HEK293 (cell line): ENCODE results near the gene ZNF670.

Experiments used
- CTCF ChIA-PET: fragments of 350-600 bp; formaldehyde crosslinking; extraction: SDS; loops from one replicate; lab custom pipeline; 2021; ENCODE audit warnings: antibody characterized with exemption; lab: Yijun Ruan, JAX
- POLR2A ChIA-PET: fragments of 300-600 bp; formaldehyde crosslinking; extraction: SDS; loops from one replicate; lab custom pipeline; 2020; ENCODE audit warnings: antibody characterized with exemption, inconsistent platforms; lab: Yijun Ruan, JAX
- H3K27ac ChIP-seq: fragments of 200-500 bp; sonication (Bioruptor generic); 2 replicates; pipeline ENCODE4 v1.5.1; 2014; ENCODE audit warnings: low read depth, low read length, control low read depth, inconsistent platforms; ENCODE audit errors: extremely low read depth
- H3K36me3 ChIP-seq, 2 experiments: fragments of 200-500 bp in 1 of 2; sonication (Bioruptor generic) in 1 of 2; 1 replicate in 1 of 2; 2 replicates in 1 of 2; pipeline ENCODE4 v1.5.1; 2014 to 2017; ENCODE audit warnings: inconsistent platforms in 2 of 2, low read length in 2 of 2; ENCODE audit not compliant: control insufficient read depth in 2 of 2, insufficient read depth in 1 of 2
- H3K4me1 ChIP-seq: fragments of 200-500 bp; sonication (Bioruptor generic); 2 replicates; pipeline ENCODE4 v1.5.1; 2014; ENCODE audit warnings: mild to moderate bottlenecking, low read length, inconsistent platforms; ENCODE audit not compliant: control insufficient read depth, insufficient read depth
- H3K4me3 ChIP-seq: 2 replicates; pipeline ENCODE4 v1.5.1; 2011; ENCODE audit warnings: low read depth, mild to moderate bottlenecking, control low read depth, low read length, moderate library complexity
- H3K9me3 ChIP-seq: fragments of 200-500 bp; sonication (Bioruptor generic); 2 replicates; pipeline ENCODE4 v1.5.1; 2014; ENCODE audit warnings: low read depth, low read length, inconsistent platforms; ENCODE audit not compliant: control insufficient read depth, insufficient read depth
- MYNN ChIP-seq: fragments of 450-650 bp; formaldehyde crosslinking; IDR thresholded peaks from 2 replicates; pipeline ENCODE4 v1.5.1; 2016; ENCODE audit warnings: missing biosample characterization, missing genetic modification characterization, borderline replicate concordance
- PRDM1 ChIP-seq: fragments of 450-650 bp; formaldehyde crosslinking; IDR thresholded peaks from 2 replicates; pipeline ENCODE4; 2016; ENCODE audit warnings: missing biosample characterization, missing genetic modification characterization
- RBAK ChIP-seq: fragments of 450-650 bp; formaldehyde crosslinking; IDR thresholded peaks from 2 replicates; pipeline ENCODE4 v1.5.1; 2016; ENCODE audit warnings: missing biosample characterization, missing genetic modification characterization
- SP7 ChIP-seq: fragments of 450-650 bp; formaldehyde crosslinking; IDR thresholded peaks from 2 replicates; pipeline ENCODE4 v1.5.1; 2016; ENCODE audit warnings: missing biosample characterization, missing genetic modification characterization
- TCF7L2 ChIP-seq: IDR thresholded peaks from 2 replicates; pipeline ENCODE4 v1.6.1; 2011; ENCODE audit warnings: low read depth, mild to moderate bottlenecking, inconsistent platforms, low read length, moderate library complexity, borderline replicate concordance
- TRIM28 ChIP-seq: IDR thresholded peaks from 2 replicates; pipeline ENCODE4 v1.6.1; 2011; ENCODE audit warnings: low read length, control low read depth, borderline replicate concordance
- YY1 ChIP-seq: fragments of 450-650 bp; formaldehyde crosslinking; IDR thresholded peaks from 2 replicates; pipeline ENCODE4 v1.5.1; 2018; ENCODE audit warnings: missing biosample characterization, missing genetic modification characterization
- ZIC2 ChIP-seq: fragments of 450-650 bp; formaldehyde crosslinking; IDR thresholded peaks from 2 replicates; pipeline ENCODE4 v1.5.1; 2016; ENCODE audit warnings: missing biosample characterization, missing genetic modification characterization
- ZNF157 ChIP-seq: fragments of 450-650 bp; formaldehyde crosslinking; IDR thresholded peaks from 2 replicates; pipeline ENCODE4 v1.5.1; 2016; ENCODE audit warnings: missing biosample characterization, missing genetic modification characterization
- ZNF169 ChIP-seq: fragments of 450-650 bp; formaldehyde crosslinking; IDR thresholded peaks from 2 replicates; pipeline ENCODE4 v1.5.1; 2016; ENCODE audit warnings: missing biosample characterization, missing genetic modification characterization
- ZNF184 ChIP-seq: fragments of 450-650 bp; IDR thresholded peaks from 2 replicates; pipeline ENCODE4 v1.5.1; 2018; ENCODE audit warnings: missing biosample characterization, mild to moderate bottlenecking, missing genetic modification characterization
- ZNF335 ChIP-seq: fragments of 450-650 bp; formaldehyde crosslinking; conservative IDR thresholded peaks from 2 replicates; pipeline ENCODE4 v1.5.1; 2016; ENCODE audit warnings: missing biosample characterization, missing genetic modification characterization
- ZNF404 ChIP-seq: fragments of 450-650 bp; formaldehyde crosslinking; IDR thresholded peaks from 2 replicates; pipeline ENCODE4 v1.5.1; 2017; ENCODE audit warnings: missing biosample characterization, missing genetic modification characterization
- ZNF473 ChIP-seq: fragments of 450-650 bp; formaldehyde crosslinking; IDR thresholded peaks from 2 replicates; pipeline ENCODE4 v1.5.1; 2017; ENCODE audit warnings: missing biosample characterization, missing genetic modification characterization
- ZNF510 ChIP-seq: fragments of 450-650 bp; formaldehyde crosslinking; IDR thresholded peaks from 2 replicates; pipeline ENCODE4 v1.5.1; 2018; ENCODE audit warnings: mild to moderate bottlenecking, missing genetic modification characterization, missing biosample characterization; ENCODE audit not compliant: insufficient replicate concordance
- ZNF514 ChIP-seq: fragments of 450-650 bp; formaldehyde crosslinking; IDR thresholded peaks from 2 replicates; pipeline ENCODE4 v1.5.1; 2016; ENCODE audit warnings: missing biosample characterization, missing genetic modification characterization
- ZNF548 ChIP-seq: fragments of 450-650 bp; formaldehyde crosslinking; IDR thresholded peaks from 2 replicates; pipeline ENCODE4 v1.5.1; 2016; ENCODE audit warnings: missing biosample characterization, missing genetic modification characterization
- ZNF560 ChIP-seq: fragments of 450-650 bp; formaldehyde crosslinking; IDR thresholded peaks from 2 replicates; pipeline ENCODE4 v1.5.1; 2017; ENCODE audit warnings: missing biosample characterization, missing genetic modification characterization, borderline replicate concordance
- ZNF621 ChIP-seq: fragments of 450-650 bp; formaldehyde crosslinking; IDR thresholded peaks from 2 replicates; pipeline ENCODE4 v1.5.1; 2017; ENCODE audit warnings: missing biosample characterization, missing genetic modification characterization
- ZNF623 ChIP-seq: fragments of 450-650 bp; formaldehyde crosslinking; IDR thresholded peaks from 2 replicates; pipeline ENCODE4 v1.5.1; 2016; ENCODE audit warnings: missing biosample characterization, missing genetic modification characterization
- ZNF677 ChIP-seq: fragments of 450-650 bp; IDR thresholded peaks from 2 replicates; pipeline ENCODE4 v1.5.0; 2018; ENCODE audit warnings: missing biosample characterization, mild to moderate bottlenecking, missing genetic modification characterization, moderate library complexity
- ZNF76 ChIP-seq: fragments of 450-650 bp; formaldehyde crosslinking; IDR thresholded peaks from 2 replicates; pipeline ENCODE4; 2016; ENCODE audit warnings: low read depth, missing biosample characterization, missing genetic modification characterization, borderline replicate concordance
- ZNF777 ChIP-seq: fragments of 450-650 bp; formaldehyde crosslinking; IDR thresholded peaks from 2 replicates; pipeline ENCODE4 v1.5.1; 2017; ENCODE audit warnings: missing biosample characterization, missing genetic modification characterization, borderline replicate concordance
- ZNF785 ChIP-seq: fragments of 450-650 bp; formaldehyde crosslinking; IDR thresholded peaks from 2 replicates; pipeline ENCODE4 v1.5.1; 2016; ENCODE audit warnings: missing biosample characterization, missing genetic modification characterization
- TF ChIP-seq, protein P1 (sequence below): fragments of 450-650 bp; formaldehyde crosslinking; IDR thresholded peaks from 2 replicates; pipeline ENCODE4 v1.5.1; 2016; ENCODE audit warnings: missing biosample characterization, missing genetic modification characterization
- TF ChIP-seq, protein P2 (sequence below): fragments of 450-650 bp; formaldehyde crosslinking; IDR thresholded peaks from 2 replicates; pipeline ENCODE4 v1.5.1; 2016; ENCODE audit warnings: missing biosample characterization, missing genetic modification characterization
- TF ChIP-seq, protein P3 (sequence below): fragments of 450-650 bp; formaldehyde crosslinking; IDR thresholded peaks from 2 replicates; pipeline ENCODE4 v1.5.1; 2017; ENCODE audit warnings: missing biosample characterization, missing genetic modification characterization
- TF ChIP-seq, protein P4 (sequence below): fragments of 450-650 bp; formaldehyde crosslinking; IDR thresholded peaks from 2 replicates; pipeline ENCODE4 v1.5.1; 2016; ENCODE audit warnings: missing biosample characterization, missing genetic modification characterization, low read depth

The ZNF670 gene

DNA sequence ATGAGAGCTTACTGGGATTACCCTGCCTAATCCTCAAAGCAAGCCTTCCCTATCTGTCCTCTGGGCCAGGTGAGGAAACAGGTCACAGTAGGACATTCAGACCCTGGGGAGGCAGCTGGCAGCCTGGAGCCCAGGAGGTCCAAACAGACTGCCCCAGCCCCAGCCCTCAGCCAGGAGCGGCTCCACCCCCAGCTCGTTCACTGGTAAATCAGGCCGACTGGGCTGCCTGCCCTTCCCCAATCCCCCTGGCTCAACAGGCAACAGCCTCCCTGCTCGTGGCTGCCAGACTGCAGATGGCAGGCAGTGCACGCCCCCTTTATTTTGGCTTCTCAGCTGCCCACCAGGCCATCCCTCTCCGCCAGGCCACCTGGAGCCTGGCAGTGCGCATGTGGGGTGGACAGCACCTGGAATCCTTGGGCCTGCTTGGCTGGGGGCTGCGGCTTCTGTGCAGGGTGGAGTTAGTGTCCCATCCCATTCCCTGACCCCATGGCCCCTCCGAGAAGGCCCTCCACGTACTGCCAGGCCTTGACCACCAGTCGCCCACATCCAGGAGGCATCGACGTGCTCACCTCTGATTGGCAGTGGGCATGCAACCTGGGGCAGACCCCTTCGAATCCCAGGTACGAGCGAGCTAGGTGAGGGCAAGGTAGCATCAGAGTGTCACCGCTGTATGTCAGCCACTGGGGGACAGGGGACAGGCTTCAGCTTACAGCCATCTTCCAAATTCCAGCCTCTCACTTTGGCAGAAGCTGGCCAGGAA, 11.2 kb upstream of the ZNF670 start:
- TF ChIP-seq YY1 (tag by site-specific recombination) (no peak), ZNF548 (tag by site-specific recombination) (no peak), ZNF777 (tag by site-specific recombination) (no peak), TRIM28 (no peak), TCF7L2 (no peak), ZNF335 (tag by site-specific recombination) (no peak), ZNF76 (tag by site-specific recombination) (no peak), SP7 (tag by site-specific recombination) (no peak), PRDM1 (tag by site-specific recombination) (no peak), ZNF169 (tag by site-specific recombination) (no peak), ZIC2 (no peak)
- TF ChIP-seq, protein P1, sequence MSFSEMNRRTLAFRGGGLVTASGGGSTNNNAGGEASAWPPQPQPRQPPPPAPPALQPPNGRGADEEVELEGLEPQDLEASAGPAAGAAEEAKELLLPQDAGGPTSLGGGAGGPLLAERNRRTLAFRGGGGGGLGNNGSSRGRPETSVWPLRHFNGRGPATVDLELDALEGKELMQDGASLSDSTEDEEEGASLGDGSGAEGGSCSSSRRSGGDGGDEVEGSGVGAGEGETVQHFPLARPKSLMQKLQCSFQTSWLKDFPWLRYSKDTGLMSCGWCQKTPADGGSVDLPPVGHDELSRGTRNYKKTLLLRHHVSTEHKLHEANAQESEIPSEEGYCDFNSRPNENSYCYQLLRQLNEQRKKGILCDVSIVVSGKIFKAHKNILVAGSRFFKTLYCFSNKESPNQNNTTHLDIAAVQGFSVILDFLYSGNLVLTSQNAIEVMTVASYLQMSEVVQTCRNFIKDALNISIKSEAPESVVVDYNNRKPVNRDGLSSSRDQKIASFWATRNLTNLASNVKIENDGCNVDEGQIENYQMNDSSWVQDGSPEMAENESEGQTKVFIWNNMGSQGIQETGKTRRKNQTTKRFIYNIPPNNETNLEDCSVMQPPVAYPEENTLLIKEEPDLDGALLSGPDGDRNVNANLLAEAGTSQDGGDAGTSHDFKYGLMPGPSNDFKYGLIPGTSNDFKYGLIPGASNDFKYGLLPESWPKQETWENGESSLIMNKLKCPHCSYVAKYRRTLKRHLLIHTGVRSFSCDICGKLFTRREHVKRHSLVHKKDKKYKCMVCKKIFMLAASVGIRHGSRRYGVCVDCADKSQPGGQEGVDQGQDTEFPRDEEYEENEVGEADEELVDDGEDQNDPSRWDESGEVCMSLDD (tag by site-specific recombination), result no peak
- TF ChIP-seq, protein P2, sequence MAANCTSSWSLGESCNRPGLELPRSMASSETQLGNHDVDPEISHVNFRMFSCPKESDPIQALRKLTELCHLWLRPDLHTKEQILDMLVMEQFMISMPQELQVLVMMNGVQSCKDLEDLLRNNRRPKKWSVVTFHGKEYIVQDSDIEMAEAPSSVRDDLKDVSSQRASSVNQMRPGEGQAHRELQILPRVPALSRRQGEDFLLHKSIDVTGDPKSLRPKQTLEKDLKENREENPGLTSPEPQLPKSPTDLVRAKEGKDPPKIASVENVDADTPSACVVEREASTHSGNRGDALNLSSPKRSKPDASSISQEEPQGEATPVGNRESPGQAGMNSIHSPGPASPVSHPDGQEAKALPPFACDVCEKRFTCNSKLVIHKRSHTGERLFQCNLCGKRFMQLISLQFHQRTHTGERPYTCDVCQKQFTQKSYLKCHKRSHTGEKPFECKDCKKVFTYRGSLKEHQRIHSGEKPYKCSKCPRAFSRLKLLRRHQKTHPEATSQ (tag by site-specific recombination), result no peak
- TF ChIP-seq, protein P3, sequence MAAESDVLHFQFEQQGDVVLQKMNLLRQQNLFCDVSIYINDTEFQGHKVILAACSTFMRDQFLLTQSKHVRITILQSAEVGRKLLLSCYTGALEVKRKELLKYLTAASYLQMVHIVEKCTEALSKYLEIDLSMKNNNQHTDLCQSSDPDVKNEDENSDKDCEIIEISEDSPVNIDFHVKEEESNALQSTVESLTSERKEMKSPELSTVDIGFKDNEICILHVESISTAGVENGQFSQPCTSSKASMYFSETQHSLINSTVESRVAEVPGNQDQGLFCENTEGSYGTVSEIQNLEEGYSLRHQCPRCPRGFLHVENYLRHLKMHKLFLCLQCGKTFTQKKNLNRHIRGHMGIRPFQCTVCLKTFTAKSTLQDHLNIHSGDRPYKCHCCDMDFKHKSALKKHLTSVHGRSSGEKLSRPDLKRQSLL (tag by site-specific recombination), result no peak
- TF ChIP-seq, protein P4, sequence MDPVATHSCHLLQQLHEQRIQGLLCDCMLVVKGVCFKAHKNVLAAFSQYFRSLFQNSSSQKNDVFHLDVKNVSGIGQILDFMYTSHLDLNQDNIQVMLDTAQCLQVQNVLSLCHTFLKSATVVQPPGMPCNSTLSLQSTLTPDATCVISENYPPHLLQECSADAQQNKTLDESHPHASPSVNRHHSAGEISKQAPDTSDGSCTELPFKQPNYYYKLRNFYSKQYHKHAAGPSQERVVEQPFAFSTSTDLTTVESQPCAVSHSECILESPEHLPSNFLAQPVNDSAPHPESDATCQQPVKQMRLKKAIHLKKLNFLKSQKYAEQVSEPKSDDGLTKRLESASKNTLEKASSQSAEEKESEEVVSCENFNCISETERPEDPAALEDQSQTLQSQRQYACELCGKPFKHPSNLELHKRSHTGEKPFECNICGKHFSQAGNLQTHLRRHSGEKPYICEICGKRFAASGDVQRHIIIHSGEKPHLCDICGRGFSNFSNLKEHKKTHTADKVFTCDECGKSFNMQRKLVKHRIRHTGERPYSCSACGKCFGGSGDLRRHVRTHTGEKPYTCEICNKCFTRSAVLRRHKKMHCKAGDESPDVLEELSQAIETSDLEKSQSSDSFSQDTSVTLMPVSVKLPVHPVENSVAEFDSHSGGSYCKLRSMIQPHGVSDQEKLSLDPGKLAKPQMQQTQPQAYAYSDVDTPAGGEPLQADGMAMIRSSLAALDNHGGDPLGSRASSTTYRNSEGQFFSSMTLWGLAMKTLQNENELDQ (tag by site-specific recombination), result no peak
- Histone ChIP-seq H3K4me1 (no peaks in the 10 kb centered on the region), H3K9me3 (no peaks in the 10 kb centered on the region), H3K27ac (no peak overlapping the region), H3K36me3 (no peaks in the 10 kb centered on the region), H3K4me3 (no peak overlapping the region)
- ChIA-PET CTCF (no interaction called here), POLR2A (no interaction called here)

DNA sequence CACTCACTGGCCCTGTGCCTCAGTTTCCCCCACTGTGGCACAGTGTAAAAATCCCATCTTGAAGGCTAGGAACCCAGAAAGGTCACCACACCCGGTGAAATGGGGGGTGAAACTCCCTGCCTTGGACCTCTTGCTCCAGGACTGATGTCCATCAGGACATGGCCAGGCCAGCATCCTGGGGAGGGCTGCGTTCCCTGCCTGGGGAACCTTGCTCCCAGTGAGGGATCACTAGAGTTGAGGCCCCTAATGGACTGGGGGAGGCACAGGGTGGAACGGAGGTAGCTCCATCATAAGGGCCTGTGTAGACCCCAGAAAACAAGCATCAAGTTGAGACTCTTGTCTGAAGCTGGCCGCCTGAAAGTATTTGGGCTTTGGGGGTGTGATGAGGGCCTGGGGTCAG, 10.4 kb upstream of the ZNF670 start:
- H3K4me1 ChIP-seq, result no peaks in the 10 kb centered on the region
- CTCF ChIA-PET, result no interaction called here
- POLR2A ChIA-PET, result no interaction called here
- H3K9me3 ChIP-seq, result no peaks in the 10 kb centered on the region
- no peak overlapping the region for H3K27ac ChIP-seq
- no peaks in the 10 kb centered on the region for H3K36me3 ChIP-seq
- no peak overlapping the region for H3K4me3 ChIP-seq
- TF ChIP-seq ZNF157 (tag by site-specific recombination), result no peak
- no peak for TF ChIP-seq RBAK (tag by site-specific recombination)
- TF ChIP-seq ZNF621 (tag by site-specific recombination), result no peak
- no peak for TF ChIP-seq ZNF404 (tag by site-specific recombination)
- no peak for TF ChIP-seq ZNF76 (tag by site-specific recombination)
- no peak for TF ChIP-seq ZNF677
- no peak for TF ChIP-seq ZNF184 (tag by site-specific recombination)
- no peak for TF ChIP-seq ZNF514
- TF ChIP-seq ZNF560 (tag by site-specific recombination), result no peak
- TF ChIP-seq ZNF510, result no peak
- no peak for TF ChIP-seq MYNN (tag by site-specific recombination)
- TF ChIP-seq ZNF785 (tag by site-specific recombination), result no peak
- no peak for TF ChIP-seq ZNF473 (tag by site-specific recombination)
- no peak for TF ChIP-seq ZNF623 (tag by site-specific recombination)
